Measurements from ENCODE around the gene ANKRD35. TPM values are rescaled to one million over a fixed set of nuclear protein-coding genes. Genes with fewer than 3 reads are reported as not detected.
"Not testable (repeated sequence)": the region's sequence is repeated elsewhere in the genome, so short reads cannot be mapped to it uniquely, and the experiment has no call there.

ANKRD35 gene
- total RNA-seq, 1 donor: 1.4 TPM

GRCh38 chr1:145926686-145927062, 41.0 kb upstream of the ANKRD35 start:
- peak; percentile 34 for DNase-seq (ENCODE audit: insufficient read length, low spot score, missing footprints)
- peaks cover 20% of the 10 kb centered on the region for H3K36me3 ChIP-seq (ENCODE audit: insufficient read depth, low read length)
- H3K9me3 ChIP-seq (ENCODE audit: low read depth, low read length): no peaks in the 10 kb centered on the region
- H3K4me1 ChIP-seq (ENCODE audit: insufficient read depth, low read length): peaks cover 8% of the 10 kb centered on the region
- no peak for TF ChIP-seq CTCF (IDR thresholded peaks at IDR 0.05; ENCODE audit: extremely low read depth, low read depth, low read length)
- no peaks in the 10 kb centered on the region for H3K27me3 ChIP-seq (ENCODE audit: insufficient read depth, low read length)
- peak overlapping the region; percentile 91 for H2AFZ ChIP-seq (ENCODE audit: low read length)
- peaks cover 17% of the 10 kb centered on the region for H3K79me2 ChIP-seq (ENCODE audit: insufficient read depth, low read length)
- H3K4me2 ChIP-seq (ENCODE audit: insufficient read depth, low read length): peak overlapping the region; percentile 92
- H3K27ac ChIP-seq (ENCODE audit: low read depth, low read length): peak overlapping the region; percentile 99
- peak overlapping the region; percentile 83 for H3K4me3 ChIP-seq (ENCODE audit: insufficient read depth, low read length)
- no peaks in the 10 kb centered on the region for H4K20me1 ChIP-seq (ENCODE audit: insufficient read depth, low read length)

- peak; percentile 13 for DNase-seq (ENCODE audit: insufficient read length, low spot score, missing footprints)
Observed at GRCh38 chr1:145922266-145922665, 36.6 kb upstream of the ANKRD35 start.

GRCh38 chr1:145920297-145920696, 34.6 kb upstream of the ANKRD35 start:
- Histone ChIP-seq H3K79me2 (ENCODE audit: insufficient read depth, low read length) (peaks cover 22% of the 10 kb centered on the region), H3K4me1 (ENCODE audit: insufficient read depth, low read length) (peaks cover 22% of the 10 kb centered on the region), H3K36me3 (ENCODE audit: insufficient read depth, low read length) (peaks cover 19% of the 10 kb centered on the region)
- not testable (repeated sequence) for H4K20me1 ChIP-seq (ENCODE audit: insufficient read depth, low read length); H2AFZ ChIP-seq (ENCODE audit: low read length); H3K4me3 ChIP-seq (ENCODE audit: insufficient read depth, low read length); H3K4me2 ChIP-seq (ENCODE audit: insufficient read depth, low read length); H3K27ac ChIP-seq (ENCODE audit: low read depth, low read length); H3K27me3 ChIP-seq (ENCODE audit: insufficient read depth, low read length); H3K9me3 ChIP-seq (ENCODE audit: low read depth, low read length); DNase-seq (ENCODE audit: insufficient read length, low spot score, missing footprints)

More at GRCh38 chr1:145922266-145922665, 36.6 kb upstream of the ANKRD35 start:
- Histone ChIP-seq H3K4me2 (ENCODE audit: insufficient read depth, low read length) (no peak overlapping the region), H3K79me2 (ENCODE audit: insufficient read depth, low read length) (peaks cover 26% of the 10 kb centered on the region), H2AFZ (ENCODE audit: low read length) (no peak overlapping the region), H4K20me1 (ENCODE audit: insufficient read depth, low read length) (no peaks in the 10 kb centered on the region), H3K36me3 (ENCODE audit: insufficient read depth, low read length) (peaks cover 16% of the 10 kb centered on the region), H3K27me3 (ENCODE audit: insufficient read depth, low read length) (no peaks in the 10 kb centered on the region), H3K4me1 (ENCODE audit: insufficient read depth, low read length) (peaks cover 26% of the 10 kb centered on the region), H3K27ac (ENCODE audit: low read depth, low read length) (no peak overlapping the region), H3K4me3 (ENCODE audit: insufficient read depth, low read length) (no peak overlapping the region), H3K9me3 (ENCODE audit: low read depth, low read length) (no peaks in the 10 kb centered on the region)
- no peak for TF ChIP-seq CTCF (IDR thresholded peaks at IDR 0.05; ENCODE audit: extremely low read depth, low read depth, low read length)

GRCh38 chr1:145918992-145919939, 33.6 kb upstream of the ANKRD35 start:
- Histone ChIP-seq H4K20me1 (ENCODE audit: insufficient read depth, low read length) (no peaks in the 10 kb centered on the region), H2AFZ (ENCODE audit: low read length) (peak overlapping the region; percentile 96), H3K9me3 (ENCODE audit: low read depth, low read length) (no peaks in the 10 kb centered on the region), H3K27me3 (ENCODE audit: insufficient read depth, low read length) (no peaks in the 10 kb centered on the region), H3K36me3 (ENCODE audit: insufficient read depth, low read length) (peaks cover 19% of the 10 kb centered on the region), H3K4me2 (ENCODE audit: insufficient read depth, low read length) (peak overlapping the region; percentile 99), H3K79me2 (ENCODE audit: insufficient read depth, low read length) (peaks cover 22% of the 10 kb centered on the region), H3K27ac (ENCODE audit: low read depth, low read length) (peak overlapping the region; percentile 94), H3K4me3 (ENCODE audit: insufficient read depth, low read length) (peak overlapping the region; percentile 85), H3K4me1 (ENCODE audit: insufficient read depth, low read length) (peaks cover 22% of the 10 kb centered on the region)
- TF ChIP-seq CTCF (IDR thresholded peaks at IDR 0.05; ENCODE audit: extremely low read depth, low read depth, low read length): no peak
- DNase-seq (ENCODE audit: insufficient read length, low spot score, missing footprints): peak; percentile 92

Measured in osteoblast (primary cell).